Trophoblast cell (in vitro differentiated cells and primary cell): ENCODE data around the gene MAGEA8.
"Not testable (repeated sequence)": the region's sequence is repeated elsewhere in the genome, so short reads cannot be mapped to it uniquely, and the experiment has no call there.

ENCODE experiments used
- DNase-seq, 2 donors: peaks; one replicate each; pipeline ENCODE4 v3.0.0-alpha.2; 2016
- H2AFZ ChIP-seq: 2 replicates; pipeline ENCODE4 v1.6.1; 2013; ENCODE audit warnings: low read length, moderate library complexity, mild to moderate bottlenecking; ENCODE audit not compliant: insufficient read depth, poor library complexity
- H2AK5ac ChIP-seq: 2 replicates; pipeline ENCODE4 v1.6.1; 2013; ENCODE audit warnings: mild to moderate bottlenecking, low read length
- H2BK120ac ChIP-seq: 2 replicates; pipeline ENCODE4 v1.6.1; 2013; ENCODE audit warnings: low read length, mild to moderate bottlenecking, moderate library complexity; ENCODE audit not compliant: insufficient read depth, poor library complexity
- H2BK12ac ChIP-seq: 2 replicates; pipeline ENCODE4 v1.6.1; 2013; ENCODE audit warnings: mild to moderate bottlenecking, low read length, moderate library complexity
- H2BK5ac ChIP-seq: 2 replicates; pipeline ENCODE4 v1.6.1; 2013; ENCODE audit warnings: low read length, low read depth, moderate library complexity, mild to moderate bottlenecking; ENCODE audit not compliant: poor library complexity
- H3K14ac ChIP-seq: 2 replicates; pipeline ENCODE4 v1.6.1; 2013; ENCODE audit warnings: mild to moderate bottlenecking, low read length
- H3K18ac ChIP-seq: 2 replicates; pipeline ENCODE4 v1.6.1; 2013; ENCODE audit warnings: mild to moderate bottlenecking, low read length
- H3K23ac ChIP-seq: 2 replicates; pipeline ENCODE4 v1.6.1; 2013; ENCODE audit warnings: low read length
- H3K27ac ChIP-seq: 2 replicates; pipeline ENCODE4 v1.5.1; 2013; ENCODE audit warnings: low read depth, mild to moderate bottlenecking, inconsistent platforms, low read length, moderate library complexity
- H3K27me3 ChIP-seq: 2 replicates; pipeline ENCODE4 v1.6.1; 2013; ENCODE audit warnings: inconsistent platforms, mild to moderate bottlenecking, low read length, moderate library complexity; ENCODE audit not compliant: insufficient read depth
- H3K36me3 ChIP-seq, 2 experiments: 1 replicate in 1 of 2; 2 replicates in 1 of 2; pipeline ENCODE4 v1.6.1; 2013; ENCODE audit warnings: low read length in 2 of 2, mild to moderate bottlenecking in 2 of 2, moderate library complexity in 1 of 2; ENCODE audit not compliant: insufficient read depth in 2 of 2, control insufficient read depth in 1 of 2
- H3K4ac ChIP-seq: 2 replicates; pipeline ENCODE4 v1.6.1; 2013; ENCODE audit warnings: low read depth, mild to moderate bottlenecking, low read length, moderate library complexity
- H3K4me1 ChIP-seq, 2 experiments: 1 replicate in 1 of 2; 2 replicates in 1 of 2; pipeline ENCODE4 v1.6.1; 2013; ENCODE audit warnings: low read length in 2 of 2, mild to moderate bottlenecking in 2 of 2, moderate library complexity in 1 of 2; ENCODE audit not compliant: insufficient read depth in 2 of 2, control insufficient read depth in 1 of 2
- H3K4me2 ChIP-seq: 2 replicates; pipeline ENCODE4 v1.6.1; 2013; ENCODE audit warnings: inconsistent platforms, mild to moderate bottlenecking, low read length, moderate library complexity
- H3K4me3 ChIP-seq: 2 replicates; pipeline ENCODE4 v1.5.1; 2013; ENCODE audit warnings: mild to moderate bottlenecking, low read depth, low read length, inconsistent platforms
- H3K79me1 ChIP-seq: one replicate; pipeline ENCODE4 v1.6.1; 2013; ENCODE audit warnings: low read length
- H3K79me2 ChIP-seq: 2 replicates; pipeline ENCODE4 v1.6.1; 2013; ENCODE audit warnings: low read length, mild to moderate bottlenecking; ENCODE audit not compliant: control insufficient read depth, insufficient read depth, poor library complexity
- H3K9ac ChIP-seq: 2 replicates; pipeline ENCODE4 v1.6.1; 2013; ENCODE audit warnings: mild to moderate bottlenecking, low read length
- H3K9me3 ChIP-seq: 2 replicates; pipeline ENCODE4 v1.6.1; 2013; ENCODE audit warnings: low read depth, mild to moderate bottlenecking, control low read depth, inconsistent platforms, low read length; ENCODE audit not compliant: insufficient read depth
- H4K12ac ChIP-seq: 2 replicates; pipeline ENCODE4 v1.6.1; 2013; ENCODE audit warnings: low read depth, mild to moderate bottlenecking, low read length, moderate library complexity
- H4K8ac ChIP-seq: 2 replicates; pipeline ENCODE4 v1.6.1; 2013; ENCODE audit warnings: low read depth, mild to moderate bottlenecking, low read length, moderate library complexity
- H4K91ac ChIP-seq: one replicate; pipeline ENCODE4 v1.6.1; 2013; ENCODE audit warnings: low read depth, mild to moderate bottlenecking, low read length, moderate library complexity
- WGBS: extraction: QIAGEN DNeasy Blood & Tissue Kit; methylation state at CpG from one replicate; pipeline ENCODE4 v1.1.7; 2013; ENCODE audit warnings: missing lambda C conversion rate; ENCODE audit not compliant: insufficient read length, insufficient coverage; ENCODE audit errors: extremely low coverage; 5-methylcytosine and 5-hydroxymethylcytosine counted together

Gene MAGEA8

DNA sequence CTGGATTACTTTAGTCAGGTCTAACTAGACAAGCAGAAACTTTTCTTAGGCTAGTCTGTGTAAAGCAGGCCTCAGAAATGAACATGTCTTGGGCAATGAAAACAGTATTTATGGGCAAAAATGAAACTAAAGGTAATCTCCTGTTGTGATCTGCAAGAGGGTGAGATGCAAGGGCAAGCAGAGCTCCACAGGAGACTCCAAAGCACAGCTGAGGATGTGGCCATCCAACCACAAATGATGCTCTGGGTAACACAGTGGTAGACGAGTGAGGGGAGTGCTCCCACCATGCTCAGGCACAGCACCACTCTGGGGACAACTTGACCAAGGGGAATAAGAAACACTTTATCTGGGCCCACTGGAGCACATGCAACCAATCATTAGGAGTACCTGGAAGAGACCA is 47.7 kb downstream of the MAGEA8 start:
- not testable (repeated sequence) for H3K4me3 ChIP-seq, DNase-seq, H3K18ac ChIP-seq, H4K91ac ChIP-seq, H2BK120ac ChIP-seq, H3K9ac ChIP-seq, H2BK12ac ChIP-seq, H3K79me2 ChIP-seq, H3K9me3 ChIP-seq, H4K8ac ChIP-seq, H3K4me2 ChIP-seq, H2BK5ac ChIP-seq, H3K79me1 ChIP-seq, H3K14ac ChIP-seq, H2AK5ac ChIP-seq, H3K4ac ChIP-seq, H3K23ac ChIP-seq, H3K27me3 ChIP-seq, H3K27ac ChIP-seq, H4K12ac ChIP-seq, H3K4me1 ChIP-seq, H3K36me3 ChIP-seq, H2AFZ ChIP-seq
- no CpG with 5 or more reads among the region's 1 CpG for WGBS

DNA sequence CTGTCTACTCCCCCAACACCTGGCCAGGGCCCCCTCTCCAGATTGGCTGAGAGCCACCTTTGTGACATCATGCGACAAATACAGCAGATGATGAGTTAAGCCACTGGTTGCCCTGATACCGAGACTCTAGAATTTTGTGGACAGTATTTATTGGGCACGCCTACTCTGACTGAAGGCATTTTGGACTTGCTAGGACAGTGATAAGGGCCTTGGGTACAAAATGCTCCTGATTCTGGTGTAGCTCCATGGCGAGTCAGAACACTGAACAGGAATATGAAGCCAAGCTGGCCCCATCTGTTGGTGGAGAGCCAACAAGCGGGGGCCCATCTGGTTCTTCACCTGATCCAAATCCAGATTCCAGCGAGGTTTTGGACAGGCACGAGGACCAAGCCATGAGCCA is 48.4 kb downstream of the MAGEA8 start, which contains the start of gene HSFX4:
Gene HSFX4 (plus strand): TSS at position 174 of the 400 bp plus-strand sequence. CDS start 72 bp downstream, at position 246.
- not testable (repeated sequence) for H3K79me2 ChIP-seq, H3K79me1 ChIP-seq, H4K91ac ChIP-seq, H3K14ac ChIP-seq, H3K4me3 ChIP-seq, DNase-seq, H3K18ac ChIP-seq, H3K9me3 ChIP-seq, H3K23ac ChIP-seq, H3K27ac ChIP-seq, H4K8ac ChIP-seq, H4K12ac ChIP-seq, H3K36me3 ChIP-seq, H2AFZ ChIP-seq, H3K4me2 ChIP-seq, H2AK5ac ChIP-seq, H2BK5ac ChIP-seq, H3K9ac ChIP-seq, H3K4me1 ChIP-seq, H2BK120ac ChIP-seq, H3K4ac ChIP-seq, H2BK12ac ChIP-seq, H3K27me3 ChIP-seq
- no CpG with 5 or more reads among the region's 7 CpGs for WGBS

DNA sequence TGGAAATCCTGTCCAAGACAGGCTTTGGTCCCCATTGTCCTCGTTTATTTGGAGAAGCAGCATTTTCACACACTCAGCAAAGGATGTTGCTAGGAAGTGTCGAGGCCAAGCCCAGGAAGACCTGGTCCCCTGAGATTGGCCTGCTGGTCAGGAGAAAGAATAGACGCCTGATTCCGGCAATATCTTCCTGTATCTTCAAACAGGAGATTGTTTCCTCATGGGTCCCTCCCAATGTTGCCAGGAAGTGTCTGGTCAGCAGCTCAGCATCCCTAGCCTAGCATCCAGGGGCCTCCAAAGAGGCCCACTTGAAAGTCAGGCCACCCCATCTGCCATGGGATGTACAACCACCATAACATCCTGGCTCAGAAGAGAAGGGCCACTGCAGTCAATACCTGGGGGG is 50.4 kb downstream of the MAGEA8 start:
- not testable (repeated sequence) for H3K9ac ChIP-seq, H4K12ac ChIP-seq
- no CpG with 5 or more reads among the region's 4 CpGs for WGBS

DNA sequence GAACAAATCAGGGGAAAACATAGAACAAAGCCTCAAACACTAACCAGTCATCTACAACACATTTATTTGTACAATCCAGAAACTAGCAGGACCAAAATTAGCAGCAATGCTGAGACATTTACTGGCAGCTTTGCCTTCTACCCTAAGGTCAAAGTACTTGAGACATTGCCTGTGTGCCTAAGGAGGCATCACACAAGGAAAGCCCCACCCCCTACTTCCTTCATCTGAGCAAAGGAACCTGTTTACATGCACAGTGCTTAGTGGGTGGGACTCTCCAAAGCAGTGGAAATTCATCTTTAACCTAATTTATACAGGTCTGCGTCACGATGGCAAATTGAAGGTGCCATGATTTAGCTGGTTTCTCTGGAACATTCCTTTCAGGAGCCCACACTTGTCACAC is 51.2 kb downstream of the MAGEA8 start:
- H3K4me1 ChIP-seq, H3K27me3 ChIP-seq, H4K8ac ChIP-seq, H3K9ac ChIP-seq, H4K91ac ChIP-seq, H2BK5ac ChIP-seq, H4K12ac ChIP-seq, H3K4me3 ChIP-seq, H2BK12ac ChIP-seq, H2AK5ac ChIP-seq, H3K23ac ChIP-seq, H2BK120ac ChIP-seq, H3K4ac ChIP-seq, H3K27ac ChIP-seq, H3K18ac ChIP-seq, H3K79me1 ChIP-seq, H3K79me2 ChIP-seq, DNase-seq, H3K14ac ChIP-seq, H3K4me2 ChIP-seq, H2AFZ ChIP-seq, H3K9me3 ChIP-seq: not testable (repeated sequence)
- peaks cover 12 to 15% of the 10 kb centered on the region in 2 experiments for H3K36me3 ChIP-seq
- no CpG with 5 or more reads among the region's 2 CpGs for WGBS

More for the DNA sequence above, 50.4 kb downstream of the MAGEA8 start:
- not testable (repeated sequence) for H2BK120ac ChIP-seq, H3K4me2 ChIP-seq, H3K27me3 ChIP-seq, DNase-seq, H3K79me2 ChIP-seq, H3K4me3 ChIP-seq, H3K23ac ChIP-seq, H3K9me3 ChIP-seq, H3K18ac ChIP-seq, H3K79me1 ChIP-seq, H3K4me1 ChIP-seq, H2BK5ac ChIP-seq, H3K14ac ChIP-seq, H2BK12ac ChIP-seq, H2AK5ac ChIP-seq, H4K8ac ChIP-seq, H2AFZ ChIP-seq, H3K27ac ChIP-seq, H4K91ac ChIP-seq, H3K4ac ChIP-seq
- peaks cover 12 to 15% of the 10 kb centered on the region in 2 experiments for H3K36me3 ChIP-seq
